GM21825 (cell line): Measurements from ENCODE around the gene PHLPP1.
A peak's percentile ranks its signal among the peaks of the same experiment; 100 is the strongest.

Source experiments
- ATAC-seq: cut with Tn5 transposase; IDR thresholded peaks from one replicate; pipeline ENCODE4 v1.9.1; 2021; ENCODE audit warnings: mild to moderate bottlenecking, moderate library complexity; ENCODE audit not compliant: unreplicated experiment

PHLPP1 gene

DNA sequence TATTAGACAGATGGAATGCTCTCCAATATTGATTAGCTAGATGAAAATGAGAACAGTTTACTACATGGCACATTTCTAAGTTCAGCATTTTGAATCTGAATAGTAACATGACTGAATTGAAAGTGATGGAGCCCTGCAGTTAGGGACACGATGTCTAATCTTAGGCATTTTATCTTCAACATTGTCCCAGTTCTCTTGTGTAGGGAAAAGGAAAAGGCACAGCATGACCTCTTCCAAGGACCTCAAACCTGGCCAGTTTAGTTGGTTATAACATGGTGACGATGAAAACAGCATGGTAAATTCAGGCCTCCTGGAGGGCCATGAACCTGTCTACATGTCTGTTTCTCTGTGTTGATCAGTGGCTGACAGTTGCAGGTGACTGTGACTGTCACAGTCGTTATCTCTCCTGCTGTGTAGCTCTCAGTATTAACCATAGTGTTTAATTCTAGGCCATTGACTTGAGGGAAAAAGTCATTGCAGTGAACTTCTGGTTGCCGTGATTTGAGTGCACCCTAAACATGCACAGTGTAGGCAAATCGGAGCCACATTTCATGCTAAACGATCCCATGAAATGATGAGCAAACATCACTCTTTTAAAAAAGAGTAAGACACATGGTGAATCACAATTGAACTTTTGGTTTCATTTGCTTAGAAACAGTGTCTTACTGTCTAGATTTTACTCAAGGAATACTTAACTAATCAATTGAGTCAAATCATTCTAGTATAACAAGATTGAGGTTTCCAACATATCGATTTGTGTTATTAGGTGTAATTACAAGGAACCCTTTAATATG, 129.7 kb downstream of the PHLPP1 start:
- ATAC-seq, result peak; percentile 47

DNA sequence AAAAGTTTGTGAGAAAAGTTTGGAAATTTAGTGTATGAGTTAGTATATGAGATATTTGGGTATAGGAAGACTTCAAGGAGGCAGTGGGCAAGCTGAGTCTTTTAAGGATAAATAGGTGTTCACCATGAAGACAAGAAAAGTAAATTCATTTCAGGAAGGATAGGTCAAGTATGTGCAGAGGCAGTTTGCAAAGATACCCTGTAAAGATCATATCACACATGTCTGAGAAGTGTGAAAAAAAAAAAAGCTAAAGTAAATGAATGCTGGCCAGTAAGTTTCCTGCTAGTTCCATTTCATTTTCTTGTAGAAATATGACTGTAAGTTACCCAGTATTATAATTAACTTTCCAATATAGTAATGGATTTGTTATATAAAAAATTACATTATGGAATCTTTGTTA, 131.0 kb downstream of the PHLPP1 start:
- ATAC-seq, result no peak

DNA sequence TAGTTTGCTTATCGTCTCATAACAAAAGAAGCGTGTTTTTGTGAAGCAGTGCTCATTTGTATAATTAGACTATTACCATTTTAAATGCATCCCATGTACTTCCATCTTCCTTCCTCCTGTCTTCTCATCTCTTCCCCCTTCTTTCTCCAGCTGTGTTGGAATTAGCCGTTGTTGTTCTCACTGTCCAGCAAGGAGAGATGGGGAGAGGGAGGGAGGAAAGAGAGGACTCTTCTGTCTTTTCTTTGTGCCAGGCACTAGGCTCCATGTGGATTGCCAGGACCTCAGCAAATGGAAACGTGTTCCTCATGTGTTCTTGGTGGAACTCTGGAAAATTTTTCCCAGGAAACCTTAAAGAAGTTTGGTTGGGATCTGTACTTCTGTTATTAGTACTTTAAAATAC, 131.7 kb downstream of the PHLPP1 start:
- no peak for ATAC-seq

DNA sequence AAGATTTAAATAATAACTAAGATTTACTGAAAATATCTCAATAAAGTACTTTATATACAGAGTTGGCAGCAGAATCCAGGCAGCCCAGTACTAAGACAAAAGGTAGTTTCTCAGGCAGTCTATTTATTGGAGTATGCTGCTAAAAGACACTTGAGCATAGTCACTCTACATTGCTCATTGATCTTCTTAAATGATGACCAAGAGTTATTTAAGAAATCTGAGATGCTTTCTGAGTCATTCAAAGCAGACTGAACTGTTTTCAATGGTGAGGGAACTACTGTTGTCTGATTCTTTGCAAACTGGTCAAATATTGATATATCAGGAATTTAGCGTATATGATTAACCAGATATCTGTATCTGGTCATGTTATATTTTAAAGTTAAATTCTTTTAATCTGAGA, 133.6 kb downstream of the PHLPP1 start:
- ATAC-seq, result no peak

DNA sequence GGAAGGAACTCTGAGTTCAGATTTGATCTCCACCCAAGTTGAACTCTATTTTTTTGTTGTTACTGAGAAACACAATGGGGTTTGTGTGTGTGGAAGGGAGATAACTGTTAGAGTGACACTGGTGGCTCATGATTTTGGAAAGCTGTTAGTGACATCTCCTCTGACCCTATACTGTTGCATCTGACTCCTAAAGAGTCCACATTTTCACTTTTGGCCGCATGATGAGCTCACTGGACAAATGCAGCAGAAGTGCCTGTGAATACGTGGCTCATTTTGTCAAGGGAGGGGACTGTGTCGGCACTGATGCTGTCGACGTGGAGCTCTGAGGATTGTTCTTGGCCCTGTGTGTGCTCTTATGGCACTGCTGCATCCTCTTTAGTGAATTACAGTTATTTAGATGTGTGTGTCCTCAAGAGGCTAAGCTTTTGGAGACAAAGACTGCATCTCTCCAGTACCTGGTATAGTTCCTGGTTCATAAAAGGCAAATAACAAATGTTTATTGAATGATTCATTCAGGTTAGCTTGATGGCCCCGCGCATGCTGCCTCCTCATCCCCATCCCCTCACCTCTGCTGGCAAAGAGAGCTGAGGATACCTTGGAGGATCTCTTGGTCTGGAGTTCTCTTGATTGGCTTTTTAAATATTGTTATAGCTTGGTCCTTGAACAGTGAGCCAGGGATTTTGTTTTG, 135.4 kb downstream of the PHLPP1 start:
- ATAC-seq, result no peak

DNA sequence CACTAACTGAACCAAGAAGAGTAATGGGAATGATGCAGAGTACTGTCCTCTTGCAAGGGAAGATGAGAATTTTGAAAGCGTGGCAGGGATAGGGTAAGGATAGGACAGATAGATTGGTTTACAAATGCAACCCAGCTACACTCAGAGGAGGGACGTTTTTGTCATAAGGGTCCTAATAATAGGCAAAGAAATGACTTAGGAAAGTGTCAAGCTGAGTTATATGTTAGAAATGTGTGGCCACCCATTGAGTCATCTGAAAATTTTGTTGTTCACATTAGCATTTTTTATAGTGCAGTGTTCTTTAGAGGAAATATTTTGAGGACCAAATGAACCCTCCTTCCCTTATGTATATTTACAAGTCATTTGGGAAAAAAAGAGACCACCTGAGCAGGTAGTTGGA, 137.5 kb downstream of the PHLPP1 start:
- no peak for ATAC-seq

DNA sequence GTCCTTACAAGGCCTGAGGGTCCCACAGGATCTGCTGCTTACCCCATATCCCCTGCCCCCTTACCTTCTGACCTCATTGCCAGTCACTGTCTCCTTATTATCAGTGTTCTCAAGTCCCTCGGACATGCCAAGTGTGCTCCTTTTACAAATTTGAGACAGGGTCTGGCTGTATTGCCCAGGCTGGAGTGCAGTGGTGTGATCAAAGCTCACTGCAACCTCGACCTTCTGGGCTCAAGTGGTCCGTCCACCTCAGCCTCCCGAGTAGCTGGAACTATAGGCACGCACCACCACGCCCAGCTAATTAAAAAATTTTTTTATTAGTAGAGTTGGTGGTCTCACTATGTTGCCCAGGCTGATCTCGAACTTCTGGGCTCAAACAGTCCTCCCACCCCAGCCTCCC, 141.0 kb downstream of the PHLPP1 start:
- ATAC-seq, result no peak

DNA sequence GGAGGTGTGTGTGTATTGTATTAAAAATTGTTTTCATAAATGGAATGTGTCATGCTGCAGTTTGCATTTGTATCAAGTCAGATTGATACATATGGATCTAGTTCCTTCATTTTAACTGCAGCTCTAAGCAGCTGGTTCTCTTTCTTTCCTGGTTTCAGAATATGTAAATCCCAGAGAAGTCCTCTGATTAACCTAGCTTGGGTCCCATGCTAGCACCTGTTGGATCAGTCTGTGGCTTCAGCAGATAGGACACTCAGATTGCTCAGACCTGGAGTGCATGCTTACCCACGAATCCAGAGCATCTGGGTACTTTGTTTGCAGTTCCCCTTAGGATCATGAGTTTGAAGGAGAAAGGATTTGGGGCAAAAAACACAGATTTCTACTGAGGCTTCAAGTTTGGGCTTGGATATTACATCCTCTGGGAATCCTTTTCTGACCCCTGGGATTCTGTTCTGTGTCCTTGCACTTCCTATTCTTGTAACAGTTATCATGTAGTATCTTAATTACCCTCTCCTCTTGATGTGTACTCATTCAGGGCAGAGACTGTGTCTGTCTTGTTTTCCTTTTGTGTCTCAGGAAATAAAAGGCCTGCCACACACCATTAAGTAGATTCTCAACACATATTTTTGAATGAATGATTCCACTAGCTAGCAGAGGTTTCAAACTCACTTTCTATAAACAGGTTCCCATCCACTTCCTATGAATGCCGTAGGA, 142.1 kb downstream of the PHLPP1 start:
- ATAC-seq, result no peak

DNA sequence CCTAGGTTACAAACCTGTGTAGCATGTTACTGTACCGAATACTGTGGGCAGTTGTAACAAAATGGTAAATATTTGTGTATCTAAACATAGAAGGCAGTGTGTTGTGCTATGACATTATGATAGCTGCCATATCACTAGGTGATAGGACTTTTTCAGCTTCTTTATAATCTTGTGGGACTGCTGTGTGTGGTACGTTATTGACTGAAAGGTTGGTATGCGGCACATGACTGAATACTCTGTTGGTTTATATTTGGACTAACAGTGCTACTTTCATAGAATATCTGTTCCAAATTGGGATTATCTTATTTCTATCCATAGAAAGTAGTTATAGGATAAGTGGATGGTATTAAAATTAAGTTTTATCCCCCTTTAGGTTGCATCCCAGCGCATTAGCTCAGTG, 144.7 kb downstream of the PHLPP1 start:
- ATAC-seq, result no peak

DNA sequence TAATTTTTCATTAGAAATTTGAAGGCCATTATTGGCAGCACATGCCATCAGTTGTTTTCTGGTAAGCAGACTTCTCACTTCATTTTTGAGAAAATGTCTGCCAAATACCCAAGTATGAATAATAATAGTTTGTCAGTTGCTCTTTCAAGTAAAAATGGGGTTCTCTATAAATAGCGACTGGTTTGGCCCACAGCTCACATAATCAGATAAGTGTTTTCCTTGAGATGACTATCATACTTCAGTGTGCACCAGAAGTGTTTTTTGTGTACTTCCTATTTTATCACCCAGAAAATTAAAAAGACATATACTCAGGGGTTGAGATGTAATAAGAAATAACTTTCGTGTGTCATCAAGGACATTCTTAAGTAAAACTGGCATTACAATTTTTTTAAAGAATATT, 147.1 kb downstream of the PHLPP1 start:
- ATAC-seq, result no peak

DNA sequence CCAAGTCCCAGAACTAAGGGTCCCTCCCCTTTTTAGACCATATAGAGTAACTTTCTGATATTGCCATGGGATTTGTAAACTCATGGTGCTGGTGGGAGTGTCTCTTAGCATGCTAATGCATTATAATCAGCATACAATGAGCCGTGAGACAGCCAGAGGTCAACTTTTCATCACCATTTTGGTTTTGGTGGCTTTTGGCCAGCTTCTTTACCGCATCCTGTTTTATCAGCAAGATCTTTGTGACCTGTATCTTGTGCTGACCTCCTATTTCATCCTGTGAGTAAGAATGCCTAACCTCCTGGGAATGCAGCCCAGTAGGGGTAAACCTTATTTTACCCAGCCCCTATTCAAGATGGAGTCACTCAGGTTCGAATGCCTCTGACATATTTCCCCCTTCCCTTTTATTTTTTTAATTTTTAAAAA, 148.2 kb downstream of the PHLPP1 start:
- no peak for ATAC-seq

DNA sequence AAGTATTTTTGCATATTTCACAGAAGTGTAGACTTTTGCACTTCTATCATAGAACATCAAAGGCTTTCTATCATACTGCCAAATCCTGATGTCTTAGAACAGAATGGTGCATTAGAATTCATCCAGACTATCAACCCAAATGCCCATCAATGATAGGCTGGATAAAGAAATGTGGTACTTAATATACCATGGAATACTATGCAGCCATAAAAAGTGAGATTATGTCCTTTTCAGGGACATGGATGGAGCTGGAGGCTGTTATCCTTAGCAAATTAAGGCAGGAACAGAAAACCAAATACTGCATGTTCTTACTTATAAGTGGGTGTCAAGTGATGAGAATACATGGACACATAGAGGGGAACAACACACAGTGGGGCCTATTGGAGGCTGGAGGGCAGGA, 150.2 kb downstream of the PHLPP1 start:
- ATAC-seq, result no peak

DNA sequence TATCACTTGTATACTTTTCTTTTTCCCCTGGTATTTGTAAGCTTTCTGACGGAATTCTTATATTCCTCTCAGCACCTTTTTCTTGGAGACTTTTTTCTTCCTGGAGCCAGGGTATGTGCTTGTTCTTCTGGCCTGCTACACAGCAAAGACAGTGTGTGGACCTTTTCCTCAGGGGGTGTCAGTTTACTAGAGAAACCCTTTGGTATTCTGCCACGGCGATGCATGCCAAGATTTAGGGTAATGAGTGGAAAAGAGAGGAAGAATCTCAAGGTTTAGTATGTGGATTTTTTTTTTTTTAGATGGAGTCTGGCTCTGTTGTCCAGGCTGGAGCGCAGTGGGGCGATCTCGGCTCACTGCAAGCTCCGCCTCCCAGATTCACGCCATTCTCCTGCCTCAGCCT, 152.2 kb downstream of the PHLPP1 start:
- ATAC-seq, result no peak

DNA sequence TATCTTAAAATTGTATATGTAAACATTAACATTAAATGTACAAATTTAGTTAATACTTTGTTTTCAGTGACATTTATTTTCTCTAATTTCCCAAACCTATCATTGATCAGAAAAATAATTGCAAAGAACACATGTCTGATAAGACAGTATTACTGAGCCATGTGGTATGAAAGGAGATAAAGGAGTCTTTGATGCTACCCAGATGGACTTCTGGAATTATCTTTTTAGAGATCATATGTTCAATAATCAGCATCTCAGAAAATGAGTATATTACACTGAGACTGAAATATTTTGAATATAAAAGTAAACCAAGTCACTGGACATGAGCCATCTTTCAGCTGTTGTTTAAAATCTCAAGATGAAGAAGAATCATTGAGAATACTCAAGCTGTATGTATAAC, 153.3 kb downstream of the PHLPP1 start:
- ATAC-seq, result no peak

DNA sequence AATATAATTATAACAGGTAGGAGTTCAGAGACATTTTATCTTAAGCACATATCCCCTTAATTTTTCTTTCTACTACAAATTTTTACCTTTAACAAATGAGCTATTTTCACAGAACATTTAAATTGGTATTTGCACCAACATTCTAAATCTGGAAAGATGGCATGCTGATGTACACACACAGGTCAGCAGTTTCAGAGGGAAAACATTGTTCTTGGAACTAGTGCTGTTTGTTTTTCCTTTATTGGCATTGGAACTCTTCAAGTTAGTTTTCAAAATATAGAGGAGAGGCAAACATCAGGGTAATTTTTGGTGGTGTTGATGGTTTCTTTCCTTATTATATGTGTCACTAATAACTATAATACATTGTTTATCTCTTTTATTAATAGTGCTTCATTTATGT, 155.3 kb downstream of the PHLPP1 start:
- no peak for ATAC-seq

DNA sequence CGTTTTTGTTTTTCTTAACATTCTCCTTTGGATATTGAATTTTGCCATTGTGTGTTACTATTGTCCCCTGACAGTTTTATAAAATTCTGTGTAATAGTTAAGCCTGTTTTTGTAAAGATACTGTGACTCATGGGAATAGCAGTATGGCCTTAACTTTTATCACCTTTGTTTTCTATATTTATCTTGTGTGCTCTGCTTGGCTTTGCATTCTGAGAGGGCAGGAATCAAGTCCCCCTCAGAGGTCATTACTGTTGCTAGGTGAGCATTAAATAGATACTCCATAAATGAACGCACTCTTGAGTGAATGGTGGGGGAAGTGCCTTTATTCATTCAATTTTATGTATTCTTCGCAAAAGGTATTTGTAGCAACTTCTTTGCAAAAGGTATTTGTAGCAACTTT, 160.0 kb downstream of the PHLPP1 start:
- ATAC-seq, result no peak

DNA sequence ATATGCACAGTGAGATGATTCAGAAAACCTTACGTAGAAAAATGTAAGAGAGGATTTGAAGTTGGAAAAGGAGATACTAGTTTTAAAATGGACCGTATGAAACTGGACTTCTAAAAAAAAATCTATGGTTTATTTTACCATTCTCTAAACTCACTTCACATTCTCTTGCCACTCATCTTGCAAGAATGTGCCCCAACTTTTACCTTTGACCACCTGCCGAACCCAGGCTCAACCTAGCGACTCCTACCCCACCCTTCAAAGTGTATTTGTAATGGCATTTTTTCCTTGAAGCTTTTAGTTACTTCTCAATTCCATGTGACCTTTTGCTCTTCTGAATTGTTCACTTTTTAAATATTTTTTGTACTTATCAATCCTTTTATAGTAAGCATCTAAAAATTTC, 160.8 kb downstream of the PHLPP1 start:
- no peak for ATAC-seq

DNA sequence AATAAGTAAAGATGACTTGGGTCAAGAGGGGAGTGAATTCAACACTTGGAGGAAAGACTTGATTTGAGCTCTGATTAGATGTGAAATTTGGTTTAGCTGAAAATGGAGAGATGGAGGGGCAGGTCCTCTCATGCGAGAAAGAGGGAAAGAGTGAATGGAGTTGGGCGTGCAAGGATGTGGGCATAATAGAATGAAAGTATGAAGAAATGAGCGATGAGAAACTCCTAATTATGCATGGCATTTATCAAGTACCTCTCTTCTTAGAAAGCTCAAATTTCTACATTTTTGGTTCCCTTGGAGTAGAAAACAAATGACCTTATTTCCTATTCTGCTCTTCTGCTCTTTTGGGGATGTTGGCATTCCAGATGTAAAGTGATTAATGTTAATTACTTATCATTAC, 161.5 kb downstream of the PHLPP1 start:
- no peak for ATAC-seq

DNA sequence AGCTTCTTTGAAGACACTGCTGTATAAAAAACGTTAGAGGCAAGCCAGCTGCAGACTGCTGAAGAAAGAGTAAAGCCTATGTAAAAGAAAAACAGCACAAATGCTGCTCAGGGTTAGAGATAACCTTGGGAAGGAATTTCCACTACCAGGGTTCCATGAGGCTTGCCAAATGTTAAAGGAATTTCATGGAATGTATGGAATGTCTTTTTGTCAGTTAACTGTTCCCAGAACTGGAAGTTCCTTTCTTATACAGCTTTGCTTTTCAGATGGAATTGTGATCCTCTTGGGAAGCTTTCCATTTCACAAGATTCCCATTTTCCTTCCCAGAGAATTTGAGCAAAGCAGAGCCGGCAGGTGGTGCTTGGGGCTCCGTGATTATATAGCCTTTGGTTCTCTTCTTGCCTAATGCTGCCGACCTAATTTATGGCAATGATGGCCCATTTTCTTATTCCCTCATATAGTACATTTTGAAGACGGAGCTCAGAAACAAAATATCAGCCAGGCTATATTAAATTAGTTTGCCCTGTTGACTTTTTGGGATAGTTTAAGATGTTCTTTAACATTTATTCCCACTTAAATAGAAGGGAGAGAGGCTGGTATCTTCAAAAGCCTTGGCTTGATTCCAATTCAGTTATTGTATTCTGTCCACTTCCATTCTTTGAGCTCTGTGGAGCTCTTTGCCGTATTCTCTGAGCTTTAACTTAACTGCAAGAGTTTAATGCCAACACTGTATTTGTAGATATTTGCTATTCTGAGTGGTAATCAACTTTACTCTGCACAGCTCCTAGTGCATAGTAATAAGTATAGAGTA, 162.3 kb downstream of the PHLPP1 start:
- no peak for ATAC-seq

DNA sequence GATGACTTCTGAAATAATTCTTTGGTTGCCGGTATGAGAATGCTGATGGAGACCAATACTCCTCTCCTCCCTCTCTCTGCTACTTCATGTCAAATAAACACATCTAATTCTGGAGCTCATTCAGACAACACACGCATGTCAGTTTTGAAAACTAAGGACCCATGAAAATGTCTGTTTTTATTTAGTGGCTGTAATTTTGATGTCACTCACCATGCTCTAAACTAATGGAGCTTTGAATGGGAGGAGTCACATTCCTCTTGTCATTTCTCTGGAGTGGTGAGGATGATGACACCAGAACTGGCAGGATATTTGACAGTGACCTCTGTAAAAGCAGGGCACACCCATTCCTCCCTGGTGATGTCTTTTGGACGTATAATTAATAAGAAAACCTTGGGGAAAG, 163.0 kb downstream of the PHLPP1 start:
- no peak for ATAC-seq

DNA sequence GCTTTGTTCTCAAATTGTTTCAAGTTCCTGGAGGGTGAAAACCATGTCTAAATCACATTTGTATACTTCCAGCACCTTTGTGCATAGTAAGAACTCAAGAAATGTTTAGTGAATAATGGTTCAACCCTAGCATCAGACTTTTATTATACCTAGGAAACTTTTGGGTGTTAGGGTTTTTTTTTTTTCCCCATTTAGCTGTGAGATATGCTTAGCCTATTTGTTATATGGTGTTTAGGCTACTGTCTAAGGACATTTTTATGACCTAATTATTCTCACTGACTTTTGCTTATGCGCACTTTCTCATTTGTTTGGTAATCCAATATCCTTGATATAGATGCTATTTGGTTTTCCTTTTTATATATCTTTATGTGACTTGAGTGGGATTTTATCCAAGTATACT, 164.7 kb downstream of the PHLPP1 start:
- no peak for ATAC-seq
